ENCODE measurements around the gene JAZF1.

Gene JAZF1

DNA sequence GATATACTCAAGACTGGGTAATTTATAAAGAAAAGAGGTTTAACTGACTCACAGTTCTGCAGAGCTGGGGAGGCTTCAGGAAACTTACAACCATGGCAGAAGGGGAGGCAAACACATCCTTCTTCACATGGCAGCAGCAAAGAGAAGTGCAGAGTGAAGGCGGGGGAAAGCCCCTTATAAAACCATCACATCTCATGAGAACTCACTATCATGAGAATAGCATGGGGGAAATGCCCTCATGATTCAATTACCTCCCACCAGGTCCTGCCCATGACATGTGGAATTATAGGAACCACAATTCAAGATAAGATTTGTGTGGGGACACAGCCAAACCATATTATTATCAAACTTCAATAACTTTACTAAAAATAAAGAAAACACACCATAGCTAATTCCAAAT is 30.4 kb upstream of the JAZF1 start:
- H4K20me1 ChIP-seq (ENCODE audit: low read depth, low read length) = no peaks in the 10 kb centered on the region
- H3K36me3 ChIP-seq (ENCODE audit: low read length) = no peaks in the 10 kb centered on the region
- no peak overlapping the region for H2AFZ ChIP-seq (ENCODE audit: low read depth, low read length, severe bottlenecking)
- TF ChIP-seq, protein P1, sequence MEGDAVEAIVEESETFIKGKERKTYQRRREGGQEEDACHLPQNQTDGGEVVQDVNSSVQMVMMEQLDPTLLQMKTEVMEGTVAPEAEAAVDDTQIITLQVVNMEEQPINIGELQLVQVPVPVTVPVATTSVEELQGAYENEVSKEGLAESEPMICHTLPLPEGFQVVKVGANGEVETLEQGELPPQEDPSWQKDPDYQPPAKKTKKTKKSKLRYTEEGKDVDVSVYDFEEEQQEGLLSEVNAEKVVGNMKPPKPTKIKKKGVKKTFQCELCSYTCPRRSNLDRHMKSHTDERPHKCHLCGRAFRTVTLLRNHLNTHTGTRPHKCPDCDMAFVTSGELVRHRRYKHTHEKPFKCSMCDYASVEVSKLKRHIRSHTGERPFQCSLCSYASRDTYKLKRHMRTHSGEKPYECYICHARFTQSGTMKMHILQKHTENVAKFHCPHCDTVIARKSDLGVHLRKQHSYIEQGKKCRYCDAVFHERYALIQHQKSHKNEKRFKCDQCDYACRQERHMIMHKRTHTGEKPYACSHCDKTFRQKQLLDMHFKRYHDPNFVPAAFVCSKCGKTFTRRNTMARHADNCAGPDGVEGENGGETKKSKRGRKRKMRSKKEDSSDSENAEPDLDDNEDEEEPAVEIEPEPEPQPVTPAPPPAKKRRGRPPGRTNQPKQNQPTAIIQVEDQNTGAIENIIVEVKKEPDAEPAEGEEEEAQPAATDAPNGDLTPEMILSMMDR (IDR thresholded peaks at IDR 0.05; ENCODE audit: insufficient read depth, low read length, poor library complexity, severe bottlenecking) = no peak
- TF ChIP-seq EZH2phosphoT487 (conservative IDR thresholded peaks at IDR 0.05; ENCODE audit: low read length) = no peak
- H3K9me2 ChIP-seq (replicated peaks; ENCODE audit: insufficient read depth, low read length) = no peaks in the 10 kb centered on the region
- no peak overlapping the region for H3K4me3 ChIP-seq (ENCODE audit: insufficient read depth, low read length, poor library complexity, severe bottlenecking)
- no peaks in the 10 kb centered on the region for H3F3A ChIP-seq (ENCODE audit: insufficient read depth)
- H3K9ac ChIP-seq (ENCODE audit: low read length) = no peak overlapping the region
- no peak overlapping the region for H3K27ac ChIP-seq (ENCODE audit: low read depth, low read length)
- H3K9me3 ChIP-seq (ENCODE audit: insufficient read depth, low read length) = no peaks in the 10 kb centered on the region
- no peaks in the 10 kb centered on the region for H3K27me3 ChIP-seq (ENCODE audit: low read length)
- H3K79me2 ChIP-seq (ENCODE audit: insufficient read depth, low read length) = no peaks in the 10 kb centered on the region
- no peak overlapping the region for H3K4me2 ChIP-seq (ENCODE audit: low read depth, low read length, poor library complexity, severe bottlenecking)

- Histone ChIP-seq H3K36me3 (ENCODE audit: low read length) (no peaks in the 10 kb centered on the region), H4K20me1 (ENCODE audit: low read depth, low read length) (no peaks in the 10 kb centered on the region), H3K27me3 (ENCODE audit: low read length) (no peaks in the 10 kb centered on the region), H3K27ac (ENCODE audit: low read depth, low read length) (no peak overlapping the region), H3K9me3 (ENCODE audit: insufficient read depth, low read length) (no peaks in the 10 kb centered on the region), H2AFZ (ENCODE audit: low read depth, low read length, severe bottlenecking) (no peak overlapping the region), H3K9ac (ENCODE audit: low read length) (no peak overlapping the region), H3K9me2 (replicated peaks; ENCODE audit: insufficient read depth, low read length) (no peaks in the 10 kb centered on the region), H3K79me2 (ENCODE audit: insufficient read depth, low read length) (no peaks in the 10 kb centered on the region), H3K4me3 (ENCODE audit: insufficient read depth, low read length, poor library complexity, severe bottlenecking) (no peak overlapping the region), H3K4me2 (ENCODE audit: low read depth, low read length, poor library complexity, severe bottlenecking) (no peak overlapping the region), H3F3A (ENCODE audit: insufficient read depth) (no peaks in the 10 kb centered on the region)
- TF ChIP-seq, protein P1 (IDR thresholded peaks at IDR 0.05; ENCODE audit: insufficient read depth, low read length, poor library complexity, severe bottlenecking) = no peak
- no peak for TF ChIP-seq EZH2phosphoT487 (conservative IDR thresholded peaks at IDR 0.05; ENCODE audit: low read length)
Measured at GRCh38 chr7:28208506-28208905, 27.9 kb upstream of the JAZF1 start.

GRCh38 chr7:28207486-28208158 is 27.0 kb upstream of the JAZF1 start:
- Histone ChIP-seq H3K9ac (ENCODE audit: low read length) (no peak overlapping the region), H3K36me3 (ENCODE audit: low read length) (no peaks in the 10 kb centered on the region), H3K27me3 (ENCODE audit: low read length) (no peaks in the 10 kb centered on the region), H3K27ac (ENCODE audit: low read depth, low read length) (no peak overlapping the region), H3K4me3 (ENCODE audit: insufficient read depth, low read length, poor library complexity, severe bottlenecking) (no peak overlapping the region), H2AFZ (ENCODE audit: low read depth, low read length, severe bottlenecking) (no peak overlapping the region), H3K9me3 (ENCODE audit: insufficient read depth, low read length) (no peaks in the 10 kb centered on the region), H3K9me2 (replicated peaks; ENCODE audit: insufficient read depth, low read length) (no peaks in the 10 kb centered on the region), H4K20me1 (ENCODE audit: low read depth, low read length) (no peaks in the 10 kb centered on the region), H3F3A (ENCODE audit: insufficient read depth) (no peaks in the 10 kb centered on the region), H3K4me2 (ENCODE audit: low read depth, low read length, poor library complexity, severe bottlenecking) (no peak overlapping the region), H3K79me2 (ENCODE audit: insufficient read depth, low read length) (no peaks in the 10 kb centered on the region)
- TF ChIP-seq EZH2phosphoT487 (conservative IDR thresholded peaks at IDR 0.05; ENCODE audit: low read length) = no peak
- TF ChIP-seq, protein P1 (IDR thresholded peaks at IDR 0.05; ENCODE audit: insufficient read depth, low read length, poor library complexity, severe bottlenecking) = no peak

All from SU-DHL-6 (cell line).